HL-60 (cell line): ENCODE data around the gene COL4A6.

Experiments used
- GABPA ChIP-seq: IDR thresholded peaks from 2 replicates; pipeline ENCODE4 v1.6.1; 2012; ENCODE audit warnings: low read depth
- POLR2AphosphoS5 ChIP-seq: IDR thresholded peaks from 2 replicates; pipeline ENCODE4 v1.6.1; 2012; ENCODE audit warnings: low read depth
- TF ChIP-seq, protein P1 (sequence below): IDR thresholded peaks from one replicate; pipeline ENCODE4 v1.5.1; 2011; ENCODE audit warnings: low read length, control low read depth, inconsistent platforms; ENCODE audit not compliant: insufficient read depth

DNA sequence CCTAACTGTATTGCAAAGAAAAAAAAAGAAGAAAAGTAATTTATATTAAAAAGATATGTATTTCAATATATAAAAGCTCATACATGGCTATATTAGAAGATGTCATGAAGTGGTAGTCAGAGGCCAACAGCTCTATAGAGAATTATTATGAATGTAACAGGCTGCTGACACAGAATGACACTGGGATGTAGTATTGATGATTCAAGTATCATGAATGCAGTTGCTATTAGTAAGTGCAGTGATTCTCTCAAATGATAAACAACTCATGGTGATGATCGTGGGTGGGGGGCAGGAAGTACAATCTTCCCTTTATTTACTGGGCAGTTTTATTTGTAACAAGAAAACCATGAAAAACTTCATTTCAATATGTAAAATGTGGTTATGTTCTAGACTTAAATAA lies 124.6 kb downstream of the COL4A6 start:
- TF ChIP-seq, protein P1, sequence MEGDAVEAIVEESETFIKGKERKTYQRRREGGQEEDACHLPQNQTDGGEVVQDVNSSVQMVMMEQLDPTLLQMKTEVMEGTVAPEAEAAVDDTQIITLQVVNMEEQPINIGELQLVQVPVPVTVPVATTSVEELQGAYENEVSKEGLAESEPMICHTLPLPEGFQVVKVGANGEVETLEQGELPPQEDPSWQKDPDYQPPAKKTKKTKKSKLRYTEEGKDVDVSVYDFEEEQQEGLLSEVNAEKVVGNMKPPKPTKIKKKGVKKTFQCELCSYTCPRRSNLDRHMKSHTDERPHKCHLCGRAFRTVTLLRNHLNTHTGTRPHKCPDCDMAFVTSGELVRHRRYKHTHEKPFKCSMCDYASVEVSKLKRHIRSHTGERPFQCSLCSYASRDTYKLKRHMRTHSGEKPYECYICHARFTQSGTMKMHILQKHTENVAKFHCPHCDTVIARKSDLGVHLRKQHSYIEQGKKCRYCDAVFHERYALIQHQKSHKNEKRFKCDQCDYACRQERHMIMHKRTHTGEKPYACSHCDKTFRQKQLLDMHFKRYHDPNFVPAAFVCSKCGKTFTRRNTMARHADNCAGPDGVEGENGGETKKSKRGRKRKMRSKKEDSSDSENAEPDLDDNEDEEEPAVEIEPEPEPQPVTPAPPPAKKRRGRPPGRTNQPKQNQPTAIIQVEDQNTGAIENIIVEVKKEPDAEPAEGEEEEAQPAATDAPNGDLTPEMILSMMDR, result no peak
- TF ChIP-seq POLR2AphosphoS5, result no peak
- TF ChIP-seq GABPA, result no peak
